Subcutaneous abdominal adipose tissue (tissue), 5 donors: ENCODE measurements around the gene FBXO31.

Experiments
- H3K27ac ChIP-seq: one replicate; pipeline ENCODE4 v1.7.0; 2013; ENCODE audit warnings: low read depth, mild to moderate bottlenecking, inconsistent platforms, low read length, moderate library complexity
- H3K27me3 ChIP-seq, 5 donors: one replicate each; pipeline ENCODE4 v1.7.0; 2013; ENCODE audit warnings: low read length in 5 of 5, inconsistent platforms in 1 of 5; ENCODE audit not compliant: control insufficient read depth in 5 of 5, insufficient read depth in 4 of 5
- H3K36me3 ChIP-seq, 5 donors: one replicate each; pipeline ENCODE4 v1.7.0; 2013; ENCODE audit warnings: low read length in 5 of 5; ENCODE audit not compliant: control insufficient read depth in 5 of 5, insufficient read depth in 5 of 5
- H3K4me1 ChIP-seq, 5 donors: one replicate each; pipeline ENCODE4 v1.7.0; 2013; ENCODE audit warnings: low read length in 5 of 5, mild to moderate bottlenecking in 3 of 5, moderate library complexity in 1 of 5; ENCODE audit not compliant: control insufficient read depth in 5 of 5, insufficient read depth in 5 of 5
- H3K4me3 ChIP-seq, 5 donors: one replicate each; pipeline ENCODE4 v1.7.0; 2013; ENCODE audit warnings: low read length in 5 of 5, low read depth in 1 of 5
- H3K9ac ChIP-seq, 5 donors: one replicate each; pipeline ENCODE4 v1.7.0; 2013; ENCODE audit warnings: low read length in 5 of 5, mild to moderate bottlenecking in 4 of 5, moderate library complexity in 3 of 5
- H3K9me3 ChIP-seq, 5 donors: one replicate each; pipeline ENCODE4 v1.7.0; 2013; ENCODE audit warnings: low read length in 5 of 5; ENCODE audit not compliant: control insufficient read depth in 5 of 5
- donor health status: healthy.
- donor health status: healthy.
- donor health status: healthy.
- donor health status: healthy.
- donor health status: healthy.

Gene FBXO31

GRCh38 chr16:87411375-87412271 is 28.0 kb upstream of the FBXO31 start:
- Histone ChIP-seq H3K36me3 (peaks cover 2 to 84% (median 69%) of the 10 kb centered on the region in 5 donors), H3K4me3 (no peak overlapping the region)

GRCh38 chr16:87410968-87411367 is 27.4 kb upstream of the FBXO31 start:
- Histone ChIP-seq H3K4me3 (no peak overlapping the region), H3K27ac (no peak overlapping the region), H3K4me1 (no peaks in the 10 kb centered on the region), H3K9me3 (no peaks in the 10 kb centered on the region), H3K27me3 (no peaks in the 10 kb centered on the region), H3K9ac (no peak overlapping the region), H3K36me3 (peaks cover 2 to 81% (median 69%) of the 10 kb centered on the region in 5 donors)

More at GRCh38 chr16:87411375-87412271, 28.0 kb upstream of the FBXO31 start:
- no peaks in the 10 kb centered on the region for H3K27me3 ChIP-seq
- H3K27ac ChIP-seq, result no peak overlapping the region
- H3K9me3 ChIP-seq, result no peaks in the 10 kb centered on the region
- H3K4me1 ChIP-seq, result no peaks in the 10 kb centered on the region
- H3K9ac ChIP-seq, result no peak overlapping the region

GRCh38 chr16:87410530-87410929 is 27.0 kb upstream of the FBXO31 start:
- Histone ChIP-seq H3K4me1 (no peaks in the 10 kb centered on the region), H3K9ac (no peak overlapping the region), H3K9me3 (no peaks in the 10 kb centered on the region), H3K27me3 (no peaks in the 10 kb centered on the region), H3K4me3 (no peak overlapping the region), H3K36me3 (peaks cover 2 to 80% (median 67%) of the 10 kb centered on the region in 5 donors), H3K27ac (no peak overlapping the region)

GRCh38 chr16:87409781-87410180 is 26.2 kb upstream of the FBXO31 start:
- Histone ChIP-seq H3K36me3 (peaks cover 2 to 81% (median 70%) of the 10 kb centered on the region in 5 donors), H3K4me3 (no peak overlapping the region), H3K27ac (no peak overlapping the region), H3K9me3 (no peaks in the 10 kb centered on the region), H3K9ac (no peak overlapping the region), H3K27me3 (no peaks in the 10 kb centered on the region), H3K4me1 (no peaks in the 10 kb centered on the region)

- H3K9ac ChIP-seq, result no peak overlapping the region
- H3K27ac ChIP-seq, result no peak overlapping the region
- no peaks in the 10 kb centered on the region for H3K4me1 ChIP-seq
- H3K9me3 ChIP-seq, result no peaks in the 10 kb centered on the region
- H3K4me3 ChIP-seq, result no peak overlapping the region
- peaks cover 3 to 81% (median 70%) of the 10 kb centered on the region in 5 donors for H3K36me3 ChIP-seq
- no peaks in the 10 kb centered on the region for H3K27me3 ChIP-seq
These were observed 25.6 kb upstream of the FBXO31 start for GRCh38 chr16:87409153-87409552.

GRCh38 chr16:87407511-87408112 is 24.0 kb upstream of the FBXO31 start:
- H3K4me1 ChIP-seq, result no peaks in the 10 kb centered on the region
- no peak overlapping the region for H3K27ac ChIP-seq
- H3K9me3 ChIP-seq, result no peaks in the 10 kb centered on the region
- H3K36me3 ChIP-seq, result peaks cover 14 to 80% (median 72%) of the 10 kb centered on the region in 5 donors
- H3K4me3 ChIP-seq, result no peak overlapping the region
- no peaks in the 10 kb centered on the region for H3K27me3 ChIP-seq
- H3K9ac ChIP-seq, result no peak overlapping the region

GRCh38 chr16:87406495-87407088 is 23.0 kb upstream of the FBXO31 start:
- Histone ChIP-seq H3K27ac (no peak overlapping the region), H3K36me3 (peaks cover 21 to 76% (median 66%) of the 10 kb centered on the region in 5 donors)

GRCh38 chr16:87404764-87405625 is 21.4 kb upstream of the FBXO31 start:
- Histone ChIP-seq H3K27ac (no peak overlapping the region), H3K9me3 (no peaks in the 10 kb centered on the region), H3K27me3 (no peaks in the 10 kb centered on the region), H3K9ac (no peak overlapping the region), H3K4me3 (no peak overlapping the region), H3K4me1 (no peaks in the 10 kb centered on the region), H3K36me3 (peaks cover 24 to 72% (median 59%) of the 10 kb centered on the region in 5 donors)

More at GRCh38 chr16:87406495-87407088, 23.0 kb upstream of the FBXO31 start:
- H3K9ac ChIP-seq, result no peak overlapping the region
- H3K27me3 ChIP-seq, result no peaks in the 10 kb centered on the region
- no peak overlapping the region for H3K4me3 ChIP-seq
- H3K9me3 ChIP-seq, result no peaks in the 10 kb centered on the region
- H3K4me1 ChIP-seq, result no peaks in the 10 kb centered on the region

- Histone ChIP-seq H3K9me3 (no peaks in the 10 kb centered on the region), H3K4me1 (peaks cover 6 to 39% (median 29%) of the 10 kb centered on the region in 5 donors), H3K4me3 (no peak overlapping the region), H3K9ac (peak overlapping the region in 2 of 5 donors; percentile 16 to 28), H3K27me3 (no peaks in the 10 kb centered on the region), H3K27ac (peak overlapping the region; percentile 43), H3K36me3 (peaks cover 4 to 14% (median 11%) of the 10 kb centered on the region in 5 donors)
These were observed 11.7 kb upstream of the FBXO31 start for GRCh38 chr16:87395181-87395842.
